ENCODE data around the gene TMEM26. TPM values are rescaled to one million over a fixed set of nuclear protein-coding genes. Genes with fewer than 3 reads are reported as not detected.

The TMEM26 gene
- total RNA-seq, 1 donor from 2014 or later = 3.6 TPM

- Mint-ChIP-seq H3K9me3 (ENCODE audit: unreplicated experiment) (no peaks in the 10 kb centered on the region), H3K27me3 (ENCODE audit: unreplicated experiment) (peaks cover 4% of the 10 kb centered on the region), H3K27ac (ENCODE audit: unreplicated experiment) (peak overlapping the region; percentile 42), H3K4me1 (ENCODE audit: unreplicated experiment) (peaks cover 26% of the 10 kb centered on the region), H3K36me3 (ENCODE audit: unreplicated experiment) (no peaks in the 10 kb centered on the region), H3K4me3 (ENCODE audit: unreplicated experiment) (no peak overlapping the region)
- no peak for DNase-seq (ENCODE audit: extremely low spot score, unreplicated experiment)
- no peak for TF ChIP-seq CTCF (IDR thresholded peaks at IDR 0.05)
Measured at GRCh38 chr10:61463035-61463909, 10.1 kb upstream of the TMEM26 start.

- Mint-ChIP-seq H3K27me3 (ENCODE audit: unreplicated experiment) (peaks cover 14% of the 10 kb centered on the region), H3K4me3 (ENCODE audit: unreplicated experiment) (no peak overlapping the region), H3K9me3 (ENCODE audit: unreplicated experiment) (no peaks in the 10 kb centered on the region), H3K27ac (ENCODE audit: unreplicated experiment) (no peak overlapping the region), H3K36me3 (ENCODE audit: unreplicated experiment) (no peaks in the 10 kb centered on the region), H3K4me1 (ENCODE audit: unreplicated experiment) (peaks cover 30% of the 10 kb centered on the region)
- TF ChIP-seq CTCF (IDR thresholded peaks at IDR 0.05) = no peak
- DNase-seq (ENCODE audit: extremely low spot score, unreplicated experiment) = no peak
Measured at GRCh38 chr10:61460835-61461234, 7.7 kb upstream of the TMEM26 start.

GRCh38 chr10:61458031-61458430, 4.8 kb upstream of the TMEM26 start:
- Mint-ChIP-seq H3K9me3 (ENCODE audit: unreplicated experiment) (no peaks in the 10 kb centered on the region), H3K27me3 (ENCODE audit: unreplicated experiment) (peaks cover 28% of the 10 kb centered on the region), H3K36me3 (ENCODE audit: unreplicated experiment) (peaks cover 1% of the 10 kb centered on the region), H3K27ac (ENCODE audit: unreplicated experiment) (no peak overlapping the region), H3K4me3 (ENCODE audit: unreplicated experiment) (no peak overlapping the region), H3K4me1 (ENCODE audit: unreplicated experiment) (peaks cover 18% of the 10 kb centered on the region)
- no peak for DNase-seq (ENCODE audit: extremely low spot score, unreplicated experiment)
- TF ChIP-seq CTCF (IDR thresholded peaks at IDR 0.05) = no peak

GRCh38 chr10:61456095-61456789, 3.1 kb upstream of the TMEM26 start:
- H3K27ac Mint-ChIP-seq (ENCODE audit: unreplicated experiment) = no peak overlapping the region
- H3K9me3 Mint-ChIP-seq (ENCODE audit: unreplicated experiment) = no peaks in the 10 kb centered on the region
- H3K4me3 Mint-ChIP-seq (ENCODE audit: unreplicated experiment) = no peak overlapping the region
- no peak for TF ChIP-seq CTCF (IDR thresholded peaks at IDR 0.05)
- DNase-seq (ENCODE audit: extremely low spot score, unreplicated experiment) = no peak
- H3K27me3 Mint-ChIP-seq (ENCODE audit: unreplicated experiment) = peaks cover 37% of the 10 kb centered on the region
- peaks cover 4% of the 10 kb centered on the region for H3K36me3 Mint-ChIP-seq (ENCODE audit: unreplicated experiment)
- peaks cover 28% of the 10 kb centered on the region for H3K4me1 Mint-ChIP-seq (ENCODE audit: unreplicated experiment)

GRCh38 chr10:61455656-61456055, 2.5 kb upstream of the TMEM26 start:
- Mint-ChIP-seq H3K9me3 (ENCODE audit: unreplicated experiment) (no peaks in the 10 kb centered on the region), H3K27me3 (ENCODE audit: unreplicated experiment) (peaks cover 37% of the 10 kb centered on the region), H3K36me3 (ENCODE audit: unreplicated experiment) (peaks cover 4% of the 10 kb centered on the region), H3K27ac (ENCODE audit: unreplicated experiment) (no peak overlapping the region), H3K4me1 (ENCODE audit: unreplicated experiment) (peaks cover 29% of the 10 kb centered on the region), H3K4me3 (ENCODE audit: unreplicated experiment) (no peak overlapping the region)
- DNase-seq (ENCODE audit: extremely low spot score, unreplicated experiment) = no peak
- no peak for TF ChIP-seq CTCF (IDR thresholded peaks at IDR 0.05)

All from osteocyte (in vitro differentiated cells).